WTC11 (cell line): ENCODE data around the gene ZBTB44. TPM values are rescaled to one million over a fixed set of nuclear protein-coding genes. Genes with fewer than 3 reads are reported as not detected.

Source experiments
- ATAC-seq: fragments of 200-7000 bp; cut with Tn5 transposase; 2 replicates; pipeline ENCODE4 v1.10.0; 2021; ENCODE audit warnings: mild to moderate bottlenecking, moderate library complexity
- CTCF ChIA-PET: fragments of 300-600 bp; sonication (Branson Sonifier 250); formaldehyde crosslinking; loops from one replicate; lab custom pipeline; 2021; ENCODE audit warnings: antibody characterized with exemption; lab: Charles Lee
- POLR2A ChIA-PET: fragments of 350-600 bp; sonication (Branson Sonifier 250); formaldehyde crosslinking; loops from one replicate; lab custom pipeline; 2021; ENCODE audit warnings: antibody characterized with exemption; lab: Charles Lee
- DNase-seq: peaks from one replicate; pipeline ENCODE4 v3.0.0; 2021; ENCODE audit warnings: low spot score
- H3K27ac Mint-ChIP-seq: 2 replicates; pipeline ENCODE4 v1.8.0; 2021; ENCODE audit warnings: mixed read lengths
- H3K27me3 Mint-ChIP-seq: 2 replicates; pipeline ENCODE4 v1.8.0; 2021; ENCODE audit warnings: low read depth, mild to moderate bottlenecking, moderate library complexity, mixed read lengths
- H3K36me3 Mint-ChIP-seq: 2 replicates; pipeline ENCODE4 v1.8.0; 2021; ENCODE audit warnings: mixed read lengths
- H3K4me1 Mint-ChIP-seq: 2 replicates; pipeline ENCODE4 v1.8.0; 2022; ENCODE audit warnings: mixed read lengths
- H3K4me3 Mint-ChIP-seq: 2 replicates; pipeline ENCODE4 v1.8.0; 2021; ENCODE audit warnings: mild to moderate bottlenecking, moderate library complexity, mixed read lengths
- H3K9me3 Mint-ChIP-seq: 2 replicates; pipeline ENCODE4 v1.8.0; 2021; ENCODE audit warnings: mixed read lengths
- CBFB ChIP-seq: sonication (generic); formaldehyde crosslinking; IDR thresholded peaks from 2 replicates; pipeline ENCODE4 v1.8.1; 2022; ENCODE audit warnings: mild to moderate bottlenecking, low read depth, missing genetic modification reagents
- CREB1 ChIP-seq: sonication (generic); formaldehyde crosslinking; IDR thresholded peaks from 2 replicates; pipeline ENCODE4 v1.8.0; 2023; ENCODE audit warnings: mild to moderate bottlenecking, missing genetic modification reagents
- E2F1 ChIP-seq: sonication (generic); formaldehyde crosslinking; IDR thresholded peaks from 2 replicates; pipeline ENCODE4 v1.8.0; 2022; ENCODE audit warnings: mild to moderate bottlenecking, missing genetic modification reagents
- FOXP4 ChIP-seq: sonication (generic); formaldehyde crosslinking; IDR thresholded peaks from 2 replicates; pipeline ENCODE4 v1.8.0; 2022; ENCODE audit warnings: mild to moderate bottlenecking, missing genetic modification reagents
- NR2C2 ChIP-seq: sonication (generic); formaldehyde crosslinking; IDR thresholded peaks from 2 replicates; pipeline ENCODE4 v1.8.0; 2022; ENCODE audit warnings: mild to moderate bottlenecking, missing genetic modification reagents
- NR3C1 ChIP-seq: sonication (generic); formaldehyde crosslinking; conservative IDR thresholded peaks from 2 replicates; pipeline ENCODE4 v1.8.1; 2023; ENCODE audit warnings: low read depth, mild to moderate bottlenecking, missing genetic modification reagents
- RORB ChIP-seq: fragments of 250-450 bp; sonication (Bioruptor Pico); IDR thresholded peaks from 2 replicates; pipeline ENCODE4 v1.9.0; 2021; ENCODE audit warnings: mild to moderate bottlenecking
- SOX15 ChIP-seq: fragments of 250-450 bp; sonication (Bioruptor Pico); IDR thresholded peaks from 2 replicates; pipeline ENCODE4 v1.9.0; 2021; ENCODE audit warnings: mild to moderate bottlenecking
- STAT6 ChIP-seq: sonication (generic); formaldehyde crosslinking; conservative IDR thresholded peaks from 2 replicates; pipeline ENCODE4 v1.8.1; 2023; ENCODE audit warnings: mild to moderate bottlenecking, low read depth, missing genetic modification reagents, moderate library complexity
- TEAD1 ChIP-seq: sonication (generic); formaldehyde crosslinking; IDR thresholded peaks from 2 replicates; pipeline ENCODE4 v1.8.0; 2022; ENCODE audit warnings: mild to moderate bottlenecking, missing genetic modification reagents
- USF1 ChIP-seq: sonication (generic); formaldehyde crosslinking; IDR thresholded peaks from 2 replicates; pipeline ENCODE4 v1.8.0; 2022; ENCODE audit warnings: mild to moderate bottlenecking, missing genetic modification reagents
- USF2 ChIP-seq: sonication (generic); formaldehyde crosslinking; IDR thresholded peaks from 2 replicates; pipeline ENCODE4 v1.8.1; 2023; ENCODE audit warnings: mild to moderate bottlenecking, missing genetic modification reagents, moderate library complexity
- ZBTB21 ChIP-seq: sonication (generic); formaldehyde crosslinking; IDR thresholded peaks from 2 replicates; pipeline ENCODE4 v1.8.1; 2023; ENCODE audit warnings: mild to moderate bottlenecking, missing genetic modification reagents, borderline replicate concordance
- ZNF281 ChIP-seq: sonication (generic); formaldehyde crosslinking; IDR thresholded peaks from 2 replicates; pipeline ENCODE4 v1.8.0; 2023; ENCODE audit warnings: mild to moderate bottlenecking, missing genetic modification reagents
- ZNF317 ChIP-seq: sonication (generic); formaldehyde crosslinking; IDR thresholded peaks from 2 replicates; pipeline ENCODE4 v1.8.1; 2023; ENCODE audit warnings: low read depth, mild to moderate bottlenecking, moderate library complexity, missing genetic modification reagents, borderline replicate concordance
- ZNF425 ChIP-seq: fragments of 250-450 bp; sonication (Bioruptor Pico); conservative IDR thresholded peaks from 2 replicates; pipeline ENCODE4 v1.9.0; 2021; ENCODE audit warnings: mild to moderate bottlenecking
- total RNA-seq: library from RNA; stranded (reverse); gene quantifications from 3 replicates; pipeline ENCODE4 v1.2.3, GENCODE V29; 2021

The ZBTB44 gene
- total RNA-seq, 1 experiment from 2014 or later, result 107 TPM

GRCh38 chr11:130299978-130300377 lies 14.7 kb downstream of the ZBTB44 start (continued):
- TF ChIP-seq USF1 (CRISPR knock-in tag) (no peak), CBFB (CRISPR knock-in tag) (no peak), ZNF281 (CRISPR knock-in tag) (no peak), NR2C2 (CRISPR knock-in tag) (no peak), ZBTB21 (no peak)

- H3K9me3 Mint-ChIP-seq, result no peaks in the 10 kb centered on the region
- peaks cover 7% of the 10 kb centered on the region; the same call in 1 of the 2 replicates for H3K36me3 Mint-ChIP-seq
- H3K4me3 Mint-ChIP-seq, result peak overlapping the region; percentile 28
- H3K27ac Mint-ChIP-seq, result peak overlapping the region; percentile 97
- no peaks in the 10 kb centered on the region for H3K27me3 Mint-ChIP-seq
- CTCF ChIA-PET, result interaction anchor here (0.9 kb wide), 3 partner anchors 17 to 74 kb away, joined by 3 to 4 read pairs (median 4); no protein-coding TSS in a partner anchor
- peak; percentile 89 for ATAC-seq
- POLR2A ChIA-PET, result no interaction called here
- TF ChIP-seq CREB1, result no peak
- TF ChIP-seq TEAD1 (CRISPR knock-in tag), result peak; percentile 55; the same call in 1 of the 2 replicates
- TF ChIP-seq RORB (CRISPR knock-in tag), result no peak
- TF ChIP-seq FOXP4, result no peak
- TF ChIP-seq USF2 (CRISPR knock-in tag), result peak; percentile 29; the same call in 1 of the 2 replicates
- no peak for TF ChIP-seq E2F1 (CRISPR knock-in tag)
- TF ChIP-seq NR3C1, result no peak
- TF ChIP-seq, all 79 proteins: peak for 2
- H3K4me1 Mint-ChIP-seq, result peaks cover 61% of the 10 kb centered on the region
- no peak for DNase-seq
These were observed 19.1 kb downstream of the ZBTB44 start for GRCh38 chr11:130295657-130296056.

GRCh38 chr11:130282111-130282510 lies 32.6 kb downstream of the ZBTB44 start:
- CTCF ChIA-PET, result no interaction called here
- POLR2A ChIA-PET, result no interaction called here
- no peak overlapping the region for H3K27ac Mint-ChIP-seq
- no peaks in the 10 kb centered on the region for H3K27me3 Mint-ChIP-seq
- DNase-seq (no peak), ATAC-seq (no peak)
- H3K4me1 Mint-ChIP-seq, result peaks cover 30% of the 10 kb centered on the region
- no peaks in the 10 kb centered on the region for H3K9me3 Mint-ChIP-seq
- H3K36me3 Mint-ChIP-seq, result peaks cover 7% of the 10 kb centered on the region
- no peak overlapping the region for H3K4me3 Mint-ChIP-seq
- TF ChIP-seq ZNF317 (CRISPR knock-in tag) (no peak), ZNF425 (CRISPR knock-in tag) (no peak), USF2 (CRISPR knock-in tag) (no peak), STAT6 (CRISPR knock-in tag) (no peak), E2F1 (CRISPR knock-in tag) (no peak), SOX15 (CRISPR knock-in tag) (no peak), TEAD1 (CRISPR knock-in tag) (no peak)
